Epithelial cell of esophagus (primary cell): ENCODE results near the gene TLCD3B.

ENCODE experiments used
- DNase-seq: peaks from one replicate; pipeline ENCODE4 v3.0.0; 2010; ENCODE audit warnings: low read depth
- H3K4me3 ChIP-seq: 2 replicates; pipeline ENCODE4 v1.5.1; 2011; ENCODE audit warnings: mild to moderate bottlenecking, low read length, control low read depth
- TF ChIP-seq, protein P1 (sequence below): IDR thresholded peaks from 2 replicates; pipeline ENCODE4 v1.5.1; 2011; ENCODE audit warnings: low read depth, mild to moderate bottlenecking, low read length, control low read depth, inconsistent platforms; ENCODE audit not compliant: insufficient read depth; ENCODE audit errors: missing control alignments

The TLCD3B gene

DNA sequence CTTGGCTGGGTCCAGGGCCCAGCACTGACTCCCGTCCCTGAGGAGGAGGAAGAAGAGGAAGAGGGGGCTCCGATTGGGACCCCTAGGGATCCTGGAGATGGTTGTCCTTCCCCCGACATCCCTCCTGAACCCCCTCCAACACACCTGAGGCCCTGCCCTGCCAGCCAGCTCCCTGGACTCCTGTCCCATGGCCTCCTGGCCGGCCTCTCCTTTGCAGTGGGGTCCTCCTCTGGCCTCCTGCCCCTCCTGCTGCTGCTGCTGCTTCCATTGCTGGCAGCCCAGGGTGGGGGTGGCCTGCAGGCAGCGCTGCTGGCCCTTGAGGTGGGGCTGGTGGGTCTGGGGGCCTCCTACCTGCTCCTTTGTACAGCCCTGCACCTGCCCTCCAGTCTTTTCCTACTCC is 44.1 kb downstream of the TLCD3B start:
- DNase-seq = no peak
- TF ChIP-seq, protein P1, sequence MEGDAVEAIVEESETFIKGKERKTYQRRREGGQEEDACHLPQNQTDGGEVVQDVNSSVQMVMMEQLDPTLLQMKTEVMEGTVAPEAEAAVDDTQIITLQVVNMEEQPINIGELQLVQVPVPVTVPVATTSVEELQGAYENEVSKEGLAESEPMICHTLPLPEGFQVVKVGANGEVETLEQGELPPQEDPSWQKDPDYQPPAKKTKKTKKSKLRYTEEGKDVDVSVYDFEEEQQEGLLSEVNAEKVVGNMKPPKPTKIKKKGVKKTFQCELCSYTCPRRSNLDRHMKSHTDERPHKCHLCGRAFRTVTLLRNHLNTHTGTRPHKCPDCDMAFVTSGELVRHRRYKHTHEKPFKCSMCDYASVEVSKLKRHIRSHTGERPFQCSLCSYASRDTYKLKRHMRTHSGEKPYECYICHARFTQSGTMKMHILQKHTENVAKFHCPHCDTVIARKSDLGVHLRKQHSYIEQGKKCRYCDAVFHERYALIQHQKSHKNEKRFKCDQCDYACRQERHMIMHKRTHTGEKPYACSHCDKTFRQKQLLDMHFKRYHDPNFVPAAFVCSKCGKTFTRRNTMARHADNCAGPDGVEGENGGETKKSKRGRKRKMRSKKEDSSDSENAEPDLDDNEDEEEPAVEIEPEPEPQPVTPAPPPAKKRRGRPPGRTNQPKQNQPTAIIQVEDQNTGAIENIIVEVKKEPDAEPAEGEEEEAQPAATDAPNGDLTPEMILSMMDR = no peak
- no peak overlapping the region for H3K4me3 ChIP-seq

DNA sequence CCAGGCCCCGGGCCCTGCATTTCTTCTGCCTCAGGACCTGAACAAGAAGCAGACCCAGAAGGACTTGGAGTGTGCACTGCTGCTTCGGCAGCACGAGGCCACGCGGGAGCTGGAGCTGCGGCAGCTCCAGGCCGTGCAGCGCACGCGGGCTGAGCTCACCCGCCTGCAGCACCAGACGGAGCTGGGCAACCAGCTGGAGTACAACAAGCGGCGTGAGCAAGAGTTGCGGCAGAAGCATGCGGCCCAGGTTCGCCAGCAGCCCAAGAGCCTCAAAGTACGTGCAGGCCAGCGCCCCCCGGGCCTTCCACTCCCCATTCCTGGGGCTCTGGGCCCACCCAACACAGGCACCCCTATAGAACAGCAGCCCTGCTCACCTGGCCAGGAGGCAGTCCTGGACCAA is 44.8 kb downstream of the TLCD3B start:
- H3K4me3 ChIP-seq = no peak overlapping the region
- TF ChIP-seq, protein P1 = no peak
- DNase-seq = no peak

DNA sequence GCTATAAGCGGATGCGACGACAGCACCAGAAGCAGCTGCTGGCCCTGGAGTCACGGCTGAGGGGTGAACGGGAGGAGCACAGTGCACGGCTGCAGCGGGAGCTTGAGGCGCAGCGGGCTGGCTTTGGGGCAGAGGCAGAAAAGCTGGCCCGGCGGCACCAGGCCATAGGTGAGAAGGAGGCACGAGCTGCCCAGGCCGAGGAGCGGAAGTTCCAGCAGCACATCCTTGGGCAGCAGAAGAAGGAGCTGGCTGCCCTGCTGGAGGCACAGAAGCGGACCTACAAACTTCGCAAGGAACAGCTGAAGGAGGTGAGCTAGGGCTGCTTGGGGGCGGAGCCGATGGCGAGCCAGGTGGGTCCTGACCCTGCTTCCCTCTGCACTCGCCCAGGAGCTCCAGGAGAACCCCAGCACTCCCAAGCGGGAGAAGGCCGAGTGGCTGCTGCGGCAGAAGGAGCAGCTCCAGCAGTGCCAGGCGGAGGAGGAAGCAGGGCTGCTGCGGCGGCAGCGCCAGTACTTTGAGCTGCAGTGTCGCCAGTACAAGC is 45.7 kb downstream of the TLCD3B start:
- TF ChIP-seq, protein P1 = no peak
- H3K4me3 ChIP-seq = no peak overlapping the region
- no peak for DNase-seq

DNA sequence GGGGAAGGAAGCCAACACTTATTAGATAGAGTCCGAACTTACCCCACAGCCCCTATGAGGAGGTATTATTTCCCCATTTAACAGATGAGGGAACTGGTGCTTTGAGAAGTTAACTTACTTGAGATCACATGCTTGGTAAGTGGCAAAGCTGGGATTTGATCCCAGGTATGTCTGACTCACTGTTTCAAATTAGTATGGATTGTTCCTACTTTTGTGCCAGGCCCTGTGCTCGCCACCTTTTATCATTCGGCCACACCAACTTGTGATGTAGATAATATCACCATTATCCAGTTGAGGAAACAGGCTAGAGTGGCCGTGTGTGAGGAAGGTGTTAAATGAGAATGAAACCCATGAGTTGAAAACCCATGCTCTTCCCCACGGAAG is 46.3 kb downstream of the TLCD3B start:
- TF ChIP-seq, protein P1 = no peak
- DNase-seq = no peak
- H3K4me3 ChIP-seq = no peak overlapping the region

DNA sequence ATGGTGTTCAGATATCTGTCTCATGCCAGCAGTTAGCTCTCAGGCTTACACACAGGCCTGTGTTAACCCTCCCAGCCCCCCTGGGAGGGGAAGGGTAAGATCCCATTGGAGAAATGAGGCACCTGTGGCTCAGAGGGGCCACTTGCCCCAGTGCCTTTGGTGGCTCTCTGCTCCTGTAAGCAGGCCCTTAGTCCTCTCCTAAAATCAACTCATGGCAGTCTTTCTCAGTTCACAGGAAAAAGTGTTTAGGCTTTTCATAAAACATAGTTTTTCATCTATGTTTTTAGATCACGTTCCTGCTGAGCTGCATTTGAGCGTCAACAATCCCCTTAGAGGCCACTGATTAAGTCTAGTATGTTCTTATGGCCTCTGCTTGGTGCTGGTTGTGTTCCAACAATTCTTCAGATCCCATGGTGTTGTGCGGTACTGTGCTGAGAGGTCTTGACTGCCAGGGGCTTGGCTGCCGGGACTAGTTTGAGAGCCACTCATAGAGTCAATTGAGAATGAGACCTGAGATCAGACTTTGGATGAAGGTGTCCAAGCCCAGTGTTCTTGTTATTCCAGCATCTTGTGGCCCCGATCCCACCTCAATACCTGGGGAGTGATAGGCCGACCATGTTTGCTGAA is 46.8 kb downstream of the TLCD3B start:
- no peak for DNase-seq
- TF ChIP-seq, protein P1 = no peak
- H3K4me3 ChIP-seq = no peak overlapping the region

DNA sequence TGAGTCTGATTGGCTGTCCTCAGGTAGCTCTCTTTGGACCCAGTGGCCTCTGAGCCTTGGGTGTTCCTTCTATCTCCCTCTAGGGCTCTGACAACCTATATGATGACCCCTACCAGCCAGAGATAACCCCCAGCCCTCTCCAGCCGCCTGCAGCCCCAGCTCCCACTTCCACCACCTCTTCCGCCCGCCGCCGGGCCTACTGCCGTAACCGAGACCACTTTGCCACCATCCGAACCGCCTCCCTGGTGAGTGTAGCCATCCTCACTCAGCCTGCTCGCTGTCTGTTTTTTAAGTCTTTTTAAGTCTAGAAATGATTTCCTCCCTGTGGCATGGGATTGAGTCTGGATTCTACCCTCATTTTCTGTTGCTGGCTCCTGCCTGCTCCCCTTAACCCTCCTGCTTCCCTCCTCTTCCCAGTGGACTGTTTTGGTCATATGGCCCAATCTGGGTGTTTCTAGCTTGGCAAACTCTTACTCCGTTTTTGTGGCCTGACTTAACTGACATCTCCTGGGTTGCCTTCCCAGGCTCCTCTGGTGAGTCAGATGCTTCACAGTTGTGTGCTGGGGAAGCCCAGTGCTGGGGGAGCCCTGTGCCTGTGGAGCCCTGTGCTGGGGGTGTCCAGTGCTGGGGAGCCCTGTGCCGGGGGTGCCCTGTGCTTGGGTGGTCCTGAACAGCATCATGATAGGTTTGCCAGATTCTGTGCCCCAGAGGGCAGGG is 47.5 kb downstream of the TLCD3B start:
- no peak overlapping the region for H3K4me3 ChIP-seq
- TF ChIP-seq, protein P1 = no peak

More for the DNA sequence above, 47.5 kb downstream of the TLCD3B start:
- DNase-seq = no peak
